CD4-positive, alpha-beta T cell treated with Interleukin-15 for 4 hours (primary cell): ENCODE measurements around the gene GALR3.
"Not testable (repeated sequence)": the region's sequence is repeated elsewhere in the genome, so short reads cannot be mapped to it uniquely, and the experiment has no call there.

ENCODE experiments used
- DNase-seq: peaks from one replicate; pipeline ENCODE4 v3.0.0-alpha.2; 2020; ENCODE audit warnings: low spot score

The GALR3 gene

DNA sequence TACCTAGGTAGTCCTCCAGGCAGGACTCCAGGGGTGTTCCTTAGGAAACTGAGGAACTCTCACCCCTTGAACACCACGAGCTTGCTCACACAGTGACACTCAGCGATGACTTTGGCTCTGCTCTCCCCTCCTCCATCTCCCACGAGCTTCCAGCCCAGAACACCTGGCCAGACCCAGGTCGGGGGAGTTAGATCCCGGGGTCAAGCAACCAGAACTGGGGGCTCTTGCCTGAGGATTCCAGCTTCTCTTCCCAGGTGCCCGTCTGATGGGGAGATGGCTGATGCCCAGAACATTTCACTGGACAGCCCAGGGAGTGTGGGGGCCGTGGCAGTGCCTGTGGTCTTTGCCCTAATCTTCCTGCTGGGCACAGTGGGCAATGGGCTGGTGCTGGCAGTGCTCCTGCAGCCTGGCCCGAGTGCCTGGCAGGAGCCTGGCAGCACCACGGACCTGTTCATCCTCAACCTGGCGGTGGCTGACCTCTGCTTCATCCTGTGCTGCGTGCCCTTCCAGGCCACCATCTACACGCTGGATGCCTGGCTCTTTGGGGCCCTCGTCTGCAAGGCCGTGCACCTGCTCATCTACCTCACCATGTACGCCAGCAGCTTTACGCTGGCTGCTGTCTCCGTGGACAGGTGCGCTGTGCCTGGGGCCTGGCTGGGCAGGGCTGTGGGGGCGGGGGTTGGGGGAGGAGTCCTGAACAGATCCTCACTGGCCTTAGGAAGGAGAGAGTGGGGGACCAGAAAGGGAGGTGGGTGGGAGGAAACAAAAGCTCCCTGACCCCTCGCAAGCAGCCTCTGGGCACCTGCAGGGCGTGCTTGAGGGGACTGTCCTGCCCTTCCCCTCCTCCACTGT lies at the start of gene GALR3:
Gene GALR3, plus strand, starts transcription at position 249 of the 852 bp plus-strand sequence. Its CDS starts 25 bp downstream, at position 274.
- DNase-seq: no peak

- no peak for DNase-seq
Measured at GRCh38 chr22:37774728-37775127, 48.5 kb upstream of the GALR3 start.

GRCh38 chr22:37775785-37776638 lies 47.2 kb upstream of the GALR3 start:
- DNase-seq: no peak

GRCh38 chr22:37776639-37777005 lies 46.6 kb upstream of the GALR3 start:
- no peak for DNase-seq

GRCh38 chr22:37777122-37777687 lies 46.0 kb upstream of the GALR3 start:
- DNase-seq: no peak

DNA sequence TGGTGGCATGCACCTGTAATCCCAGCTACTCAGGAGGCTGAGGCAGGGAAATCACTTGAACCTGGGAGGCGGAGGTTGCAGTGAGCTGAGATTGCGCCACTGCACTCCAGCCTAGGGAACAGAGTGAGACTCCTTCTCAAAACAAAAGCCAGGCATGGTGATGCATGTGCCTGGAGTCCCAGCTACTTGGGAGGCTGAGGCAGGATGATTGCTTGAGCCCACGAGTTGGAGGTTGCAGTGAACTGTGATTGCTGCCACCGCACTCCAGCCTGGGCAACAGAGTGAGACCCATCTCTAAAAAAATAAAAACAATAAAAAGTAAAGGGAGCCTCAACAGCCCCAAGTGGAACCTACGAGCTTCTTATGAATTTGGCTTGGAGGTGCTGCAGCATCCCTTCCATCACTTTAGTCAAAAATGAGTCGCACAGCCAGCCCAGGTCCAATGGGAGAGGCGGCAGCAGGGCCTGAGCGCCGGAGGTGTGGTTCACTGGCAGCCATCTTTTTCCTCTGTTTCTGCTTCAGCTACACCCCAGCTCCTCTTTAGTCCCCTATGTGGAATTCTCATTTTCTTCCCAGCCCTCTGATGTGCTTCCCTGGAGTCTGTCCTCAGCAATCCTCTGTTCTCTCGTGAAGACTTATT lies 44.7 kb upstream of the GALR3 start:
- DNase-seq: no peak

DNA sequence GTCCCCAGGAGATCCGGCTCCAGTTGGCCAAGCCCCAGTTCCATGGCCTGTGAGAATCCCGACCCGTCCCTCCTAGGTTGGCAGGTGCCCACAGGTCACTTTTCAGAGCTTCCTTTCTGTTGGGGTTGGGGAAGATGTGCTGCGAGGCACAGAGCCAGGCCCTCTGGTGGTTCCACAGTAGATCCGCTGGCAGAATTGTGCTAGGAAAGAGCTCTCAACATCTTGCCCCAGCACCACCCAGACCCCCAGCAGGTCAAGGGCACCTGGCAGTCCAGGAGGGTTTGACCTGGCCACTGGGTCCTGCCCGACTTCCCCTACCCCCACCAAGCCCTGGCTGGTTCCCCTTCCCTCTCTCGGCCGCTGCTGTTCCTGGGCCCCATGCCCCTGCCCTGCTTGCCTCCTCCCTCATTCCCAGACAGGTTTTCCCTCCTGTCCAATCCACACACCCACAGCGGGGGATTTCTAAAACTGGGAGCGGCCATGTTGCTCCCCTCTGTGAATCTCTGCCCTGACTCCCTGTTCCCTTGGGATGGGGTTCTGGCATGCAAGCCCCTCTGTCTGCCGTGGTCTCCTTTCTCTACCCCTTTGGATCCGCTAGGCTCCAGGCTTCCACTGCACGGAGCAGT lies 41.6 kb upstream of the GALR3 start:
- no peak for DNase-seq

GRCh38 chr22:37782340-37783168 lies 40.6 kb upstream of the GALR3 start:
- no peak for DNase-seq

- no peak for DNase-seq
Measured at GRCh38 chr22:37784829-37785495, 38.2 kb upstream of the GALR3 start.

DNA sequence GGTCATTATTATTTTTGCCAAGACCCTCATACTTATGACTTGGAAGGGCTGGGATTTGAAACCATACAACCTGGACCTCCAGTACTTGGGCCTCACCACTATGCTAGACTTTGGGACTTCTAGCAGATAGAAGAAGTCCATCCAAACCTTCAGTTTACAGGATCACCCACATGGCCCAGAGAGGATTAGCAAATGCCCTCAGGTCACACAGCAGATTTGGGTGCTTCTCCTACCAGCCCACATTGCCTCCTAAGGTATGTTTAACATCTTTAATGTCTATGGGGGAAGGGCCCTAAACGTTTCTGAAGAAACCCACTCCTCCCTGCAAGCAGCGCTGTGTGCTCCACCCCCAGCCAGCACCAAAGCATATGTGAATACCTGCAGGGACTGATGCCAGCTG lies 32.9 kb upstream of the GALR3 start:
- DNase-seq: no peak

DNA sequence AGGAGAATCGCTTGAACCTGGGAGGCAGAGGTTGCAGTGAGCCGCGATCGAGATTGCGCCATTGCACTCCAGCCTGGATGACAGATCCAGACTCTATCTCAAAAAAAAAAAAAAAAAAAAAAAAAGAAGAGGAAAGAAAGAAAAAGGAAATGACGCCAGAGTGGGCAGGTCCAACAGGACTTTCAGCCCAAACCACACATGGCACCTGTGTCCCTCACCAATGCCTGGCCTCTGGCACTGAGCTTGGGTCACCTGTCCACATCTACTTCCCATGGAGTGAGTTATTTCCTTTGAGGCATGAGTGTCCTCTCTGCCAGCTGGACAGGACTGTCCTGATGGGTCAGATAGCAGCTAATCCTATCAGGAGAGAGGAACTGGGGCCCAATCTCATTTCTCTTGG lies 30.7 kb upstream of the GALR3 start:
- no peak for DNase-seq

DNA sequence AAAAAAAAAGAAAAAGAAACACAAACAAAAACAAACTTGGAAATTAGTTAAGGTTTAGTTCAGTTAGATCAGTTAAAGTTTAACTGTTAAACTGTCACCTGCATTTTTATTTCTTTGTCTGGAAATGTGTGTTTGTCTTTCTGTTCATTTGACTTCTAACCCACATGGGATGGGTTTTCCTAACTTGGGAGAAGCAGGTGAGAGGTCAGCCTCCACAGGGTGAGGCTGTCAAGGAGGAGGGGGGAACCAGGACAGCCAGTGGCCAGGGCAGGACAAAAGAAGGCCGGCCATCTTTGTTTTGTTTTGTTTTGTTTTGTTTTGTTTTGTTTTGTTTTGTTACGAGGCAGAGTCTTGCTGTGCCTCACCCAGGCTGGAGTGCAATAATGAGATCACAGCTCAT lies 28.8 kb upstream of the GALR3 start:
- no peak for DNase-seq

- no peak for DNase-seq
Measured at GRCh38 chr22:37796079-37796478, 27.1 kb upstream of the GALR3 start.

DNA sequence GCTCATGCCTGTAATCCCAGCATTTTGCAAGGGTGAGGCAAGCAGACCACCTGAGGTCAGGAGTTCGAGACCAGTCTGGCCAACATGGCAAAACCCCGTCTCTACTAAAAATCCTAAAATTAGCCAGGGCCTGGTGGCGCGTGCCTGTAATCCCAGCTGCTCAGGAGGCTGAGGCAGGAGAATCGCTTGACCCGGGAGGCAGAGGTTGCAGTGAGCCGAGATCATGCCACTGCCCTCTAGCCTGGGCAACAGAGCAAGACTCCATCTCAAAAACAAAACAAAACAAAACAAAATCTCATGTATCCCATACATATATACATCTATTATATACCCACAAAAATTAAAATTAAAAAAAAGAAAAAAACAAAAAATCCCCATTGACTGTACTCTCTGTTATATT lies 25.9 kb upstream of the GALR3 start:
- not testable (repeated sequence) for DNase-seq

GRCh38 chr22:37797874-37798500 lies 25.2 kb upstream of the GALR3 start:
- no peak for DNase-seq

DNA sequence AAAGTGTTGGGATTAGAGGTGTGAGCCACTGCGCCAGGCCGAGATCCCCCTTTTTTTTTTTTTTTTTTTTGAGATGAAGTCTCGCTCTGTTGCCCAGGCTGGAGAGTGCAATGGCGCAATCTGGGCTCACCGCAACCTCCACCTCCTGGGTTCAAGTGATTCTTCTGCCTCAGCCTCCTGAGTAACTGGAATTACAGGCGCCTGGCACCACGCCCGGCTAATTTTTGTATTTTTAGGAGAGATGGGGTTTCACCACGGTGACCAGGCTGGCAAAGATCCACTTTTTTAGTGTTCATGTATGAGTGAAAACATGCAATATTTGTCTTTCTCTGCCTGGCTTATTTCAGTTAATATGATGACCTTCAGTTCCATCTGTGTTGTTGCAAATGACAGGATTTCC lies 23.2 kb upstream of the GALR3 start:
- not testable (repeated sequence) for DNase-seq

DNA sequence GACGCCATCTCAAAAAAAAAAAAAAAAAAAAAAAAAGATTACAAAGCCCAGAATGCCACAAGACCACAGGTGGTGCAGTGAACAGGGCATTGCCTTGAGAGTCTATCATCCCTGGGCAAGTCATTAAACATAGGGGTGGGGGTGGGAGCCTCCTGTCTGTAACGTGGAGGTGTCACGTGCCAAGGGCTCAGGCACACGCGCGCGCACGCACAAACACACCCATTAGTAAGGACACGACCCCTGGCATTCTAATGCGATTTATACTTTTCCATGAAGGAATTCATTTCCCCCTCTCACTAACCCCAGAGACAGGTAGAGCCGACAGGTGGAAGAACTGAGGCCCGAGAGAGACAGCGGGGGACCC lies 21.3 kb upstream of the GALR3 start:
- DNase-seq: no peak

- no peak for DNase-seq
Measured at GRCh38 chr22:37802310-37803194, 20.6 kb upstream of the GALR3 start.

- DNase-seq: no peak
Measured at GRCh38 chr22:37803195-37803638, 20.0 kb upstream of the GALR3 start.
